ENCODE results near the gene OR6C4.
"Not testable (repeated sequence)": the region's sequence is repeated elsewhere in the genome, so short reads cannot be mapped to it uniquely, and the experiment has no call there.

OR6C4 gene

DNA sequence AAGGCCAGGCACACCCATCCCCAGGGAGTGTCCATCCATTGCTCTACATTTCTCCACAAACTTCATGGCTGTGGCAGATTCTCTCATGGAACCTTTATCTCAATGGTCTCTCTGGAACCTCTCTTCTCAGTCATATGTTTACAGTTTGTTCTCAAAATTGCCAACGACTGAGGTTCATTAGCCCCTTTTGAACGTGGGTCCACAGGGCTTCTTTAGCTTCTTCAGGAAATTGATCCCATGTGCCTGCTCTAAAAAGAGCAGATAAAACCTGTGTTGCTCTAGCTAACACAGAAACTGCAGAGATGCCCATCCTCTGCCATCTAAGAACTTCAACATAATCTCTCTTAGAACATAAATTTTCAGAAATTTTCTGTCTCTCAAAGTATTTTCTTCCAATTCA, at the start of gene OR6C4:
Gene OR6C4, plus strand, starts transcription at position 301 of the 400 bp plus-strand sequence. CDS start 1,625 bp downstream, outside the sequence.
- no peak for DNase-seq

DNA sequence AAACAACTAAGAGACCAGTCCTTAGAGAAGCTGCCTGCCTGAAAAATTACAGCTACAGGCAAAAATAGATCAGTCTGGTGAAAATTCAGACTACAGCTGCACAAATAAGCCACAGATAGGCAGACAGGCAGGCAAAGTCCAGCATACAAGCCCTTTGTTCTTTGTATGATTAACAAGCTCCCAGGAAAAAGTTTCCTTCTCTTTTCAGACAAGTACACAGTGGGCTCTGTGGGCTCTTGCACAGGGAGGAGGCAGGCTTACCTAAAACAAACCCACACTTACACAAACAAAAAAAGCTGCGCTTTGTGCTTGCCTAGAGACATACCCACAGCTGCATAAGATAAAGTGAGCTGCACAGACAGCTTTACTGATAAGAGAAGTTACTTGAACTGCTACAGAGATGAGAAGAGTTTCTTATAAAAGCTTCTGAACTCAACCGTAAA, 49.6 kb upstream of the OR6C4 start:
- DNase-seq: peak; percentile 72

DNA sequence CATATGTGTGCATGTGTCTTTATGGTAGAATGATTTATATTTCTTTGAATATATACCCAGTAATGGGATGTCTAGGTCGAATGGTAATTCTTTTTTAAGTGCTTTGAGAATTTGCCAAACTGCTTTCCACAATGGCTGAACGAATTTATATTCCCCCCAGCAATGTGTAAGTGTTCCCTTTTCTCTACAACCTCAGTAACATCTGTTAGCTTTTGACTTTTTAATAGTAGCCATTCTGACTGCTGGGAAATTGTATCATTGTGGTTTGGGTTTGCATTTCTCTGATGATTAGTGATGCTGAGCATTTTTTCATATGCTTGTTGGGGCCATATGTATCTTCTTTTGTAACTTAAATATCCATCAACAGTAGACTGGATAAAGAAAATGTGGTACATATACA, 47.8 kb upstream of the OR6C4 start:
- DNase-seq: no peak

DNA sequence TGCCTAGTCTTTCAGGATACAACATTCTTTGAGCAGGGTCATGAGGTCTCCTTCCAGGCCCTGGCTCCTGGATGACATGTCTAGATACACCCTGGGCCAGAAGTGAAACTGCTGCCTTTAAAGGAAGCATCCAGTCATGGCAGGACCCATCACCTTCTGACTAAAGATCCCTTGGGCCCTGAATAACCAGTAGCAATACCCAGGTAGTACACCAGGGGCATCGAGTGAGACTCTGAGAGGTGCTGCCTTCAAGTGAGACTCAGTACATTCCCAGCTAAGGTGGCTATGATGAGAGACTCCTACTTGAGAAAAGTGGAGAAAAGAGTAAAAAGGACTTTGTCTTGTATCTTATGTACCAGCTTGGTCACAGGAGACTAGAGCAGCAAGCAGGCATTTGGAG, 33.7 kb upstream of the OR6C4 start:
- DNase-seq: peak; percentile 45

DNA sequence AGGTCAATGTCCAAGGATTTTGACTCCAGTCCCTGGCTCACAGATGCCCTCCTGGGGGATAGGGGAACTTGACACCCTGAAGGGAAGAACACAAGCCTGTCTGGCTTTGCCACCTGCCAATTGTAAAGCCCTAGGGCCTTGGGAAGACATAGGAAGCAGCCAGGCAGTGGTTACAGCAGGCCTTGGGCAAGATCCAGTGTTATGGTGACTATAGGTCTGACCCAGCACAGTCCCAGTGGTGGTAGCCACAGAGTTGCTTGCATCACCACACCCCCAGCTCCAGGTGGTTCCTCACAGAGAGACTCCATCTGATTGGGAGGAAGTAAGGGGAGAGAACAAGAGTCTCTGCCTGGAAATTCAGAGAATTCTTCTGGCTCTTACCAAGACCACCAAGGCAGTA, 33.0 kb upstream of the OR6C4 start:
- no peak for DNase-seq

DNA sequence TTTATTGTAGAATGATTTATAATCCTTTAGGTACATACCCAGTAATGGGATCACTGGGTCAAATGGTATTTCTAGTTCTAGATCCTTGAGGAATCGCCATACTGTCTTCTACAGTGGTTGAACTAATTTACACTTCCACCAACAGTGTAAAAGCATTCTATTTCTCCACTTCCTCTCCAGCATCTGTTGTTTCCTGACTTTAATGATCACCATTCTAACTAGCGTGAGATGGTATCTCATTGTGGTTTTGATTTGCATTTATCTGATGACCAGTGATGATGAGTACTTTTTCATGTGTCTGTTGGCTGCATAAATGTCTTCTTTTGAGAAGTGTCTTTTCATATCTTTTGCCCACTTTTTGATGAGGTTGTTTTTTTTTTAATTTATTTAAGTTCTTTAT, 1.2 kb upstream of the OR6C4 start:
- DNase-seq: not testable (repeated sequence)

DNA sequence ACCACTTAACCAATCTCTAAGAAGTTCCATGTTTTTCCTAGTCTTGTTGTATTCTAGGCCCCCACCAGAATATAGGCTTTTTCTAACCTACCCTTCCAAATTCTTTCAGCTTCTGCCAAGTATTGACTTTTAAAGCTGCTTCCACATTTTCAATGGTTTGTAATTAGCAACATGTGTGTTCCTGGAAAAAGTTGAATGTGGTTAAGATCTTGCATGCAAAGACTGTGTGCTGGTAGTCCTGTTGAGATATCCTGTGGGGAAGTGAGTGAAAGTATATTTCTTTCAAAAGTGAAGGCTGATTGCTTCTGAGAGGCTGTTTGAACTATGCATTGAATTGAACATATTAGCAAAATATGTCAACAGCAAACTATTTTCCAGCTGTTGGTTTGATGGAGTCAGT, 646 bp upstream of the OR6C4 start:
- no peak for DNase-seq

DNA sequence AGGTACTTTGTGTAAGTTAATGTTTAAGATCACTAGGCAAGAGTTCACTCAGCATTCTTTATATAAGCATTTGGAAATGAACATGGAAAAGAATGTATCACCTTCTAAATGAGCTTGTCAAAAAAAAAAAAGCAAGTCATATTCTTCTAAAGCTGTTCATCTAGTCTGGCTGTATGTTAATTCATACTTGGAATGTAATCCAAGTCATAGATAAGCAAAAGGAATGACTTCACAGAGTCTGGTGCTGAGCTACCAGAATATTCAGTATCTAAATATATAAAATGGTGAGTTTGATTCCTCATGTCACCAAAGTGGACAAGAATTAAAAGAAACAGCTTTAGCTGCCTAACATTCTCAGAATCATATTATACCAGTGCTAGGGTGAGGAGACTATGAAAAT, 4.9 kb downstream of the OR6C4 start:
- no peak for DNase-seq

DNA sequence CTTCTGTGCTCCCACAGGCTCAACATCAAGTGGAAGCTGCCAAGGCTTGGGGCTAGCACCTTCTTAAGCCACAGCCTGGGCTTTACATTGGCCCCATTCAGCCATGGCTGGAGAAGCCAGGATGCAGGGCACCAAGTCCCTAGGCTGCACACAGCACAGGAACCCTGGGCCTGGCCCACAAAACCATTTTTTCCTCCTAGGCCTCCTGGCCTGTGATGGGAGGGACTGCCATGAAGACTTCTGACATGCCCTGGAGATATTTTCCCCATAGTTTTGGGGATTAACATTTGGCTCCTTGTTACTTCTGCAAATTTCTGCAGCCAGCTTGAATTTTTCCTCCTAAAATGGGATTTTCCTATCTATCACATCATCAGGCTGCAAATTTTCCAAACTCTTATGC, 20.7 kb downstream of the OR6C4 start:
- not testable (repeated sequence) for DNase-seq

DNA sequence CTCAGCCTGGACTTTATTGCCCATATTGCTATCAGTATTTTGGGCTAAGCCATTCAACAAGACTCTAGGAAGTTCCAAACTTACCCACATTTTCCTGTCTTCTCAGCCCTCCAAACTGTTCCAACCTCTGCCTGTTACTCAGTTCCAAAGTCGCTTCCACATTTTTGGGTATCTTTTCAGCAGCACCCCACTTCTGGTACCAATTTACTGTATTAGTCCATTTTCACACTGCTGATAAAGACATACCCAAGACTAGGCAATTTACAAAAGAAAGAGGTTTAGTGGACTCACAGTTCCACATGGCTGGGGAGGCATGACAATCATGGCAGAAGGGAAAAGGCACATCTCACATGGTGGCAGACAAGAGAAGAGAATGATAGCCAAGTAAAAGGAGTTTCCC, 21.3 kb downstream of the OR6C4 start:
- not testable (repeated sequence) for DNase-seq

DNA sequence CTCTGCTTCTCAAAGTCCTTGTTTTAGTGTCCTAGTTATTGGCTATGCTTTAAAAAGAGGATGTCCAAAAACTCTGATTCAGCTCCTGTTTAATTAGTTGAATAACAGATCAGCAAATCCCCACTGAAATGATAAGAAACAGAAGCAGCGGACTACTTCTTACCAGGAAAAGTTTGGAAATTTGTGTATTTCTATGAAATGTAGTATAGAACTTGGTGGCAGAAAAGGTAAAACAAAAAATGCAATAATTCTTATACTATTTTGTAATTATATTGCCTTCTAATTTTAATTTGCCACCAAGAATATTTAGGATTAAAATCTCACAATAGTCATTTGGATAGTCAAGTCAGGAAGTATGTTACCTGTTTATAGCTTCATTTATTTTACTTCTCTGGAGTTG, 22.8 kb downstream of the OR6C4 start, which contains the start of gene OR2AP1:
Gene OR2AP1, plus strand, starts transcription at position 301 of the 400 bp plus-strand sequence. CDS start 1,947 bp downstream, outside the sequence.
- no peak for DNase-seq

DNA sequence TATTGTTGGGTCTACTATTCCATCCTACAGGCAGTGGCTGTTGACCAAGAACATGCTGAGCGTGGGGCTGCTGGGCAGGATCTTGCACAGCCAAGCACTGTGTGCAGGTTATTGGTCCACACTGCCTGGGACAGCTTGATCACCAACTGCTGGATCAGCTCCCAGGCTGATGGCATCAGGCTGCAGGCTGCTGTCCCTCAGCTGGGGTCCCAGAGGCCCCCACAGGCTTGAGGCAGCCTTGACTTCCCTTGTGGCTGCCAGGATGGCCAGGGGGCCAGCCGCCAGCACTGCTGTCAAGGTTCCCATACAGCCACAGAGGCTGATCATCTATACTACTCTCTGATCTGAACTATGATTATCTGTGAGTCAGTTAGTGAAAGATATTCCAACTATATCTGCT, 32.7 kb downstream of the OR6C4 start:
- DNase-seq: no peak

DNA sequence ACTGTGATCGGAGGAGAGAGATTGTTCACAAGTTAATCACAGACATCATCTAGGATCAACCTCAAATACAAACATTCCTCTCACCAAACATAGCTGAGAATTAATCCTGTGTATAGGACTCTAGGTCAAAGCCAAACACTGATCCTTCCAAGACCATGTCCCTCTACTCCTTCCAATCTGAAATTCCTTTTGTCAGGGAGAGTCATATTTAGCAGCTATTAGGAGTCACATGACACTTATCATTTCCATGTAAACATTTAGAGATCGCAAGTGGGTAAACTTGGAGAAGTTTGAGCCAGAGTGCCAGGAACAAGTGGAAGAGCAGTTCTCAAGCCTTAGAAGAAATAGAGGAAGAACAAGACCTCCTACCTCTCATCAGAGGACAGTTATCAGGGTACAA, 36.4 kb downstream of the OR6C4 start:
- no peak for DNase-seq

DNA sequence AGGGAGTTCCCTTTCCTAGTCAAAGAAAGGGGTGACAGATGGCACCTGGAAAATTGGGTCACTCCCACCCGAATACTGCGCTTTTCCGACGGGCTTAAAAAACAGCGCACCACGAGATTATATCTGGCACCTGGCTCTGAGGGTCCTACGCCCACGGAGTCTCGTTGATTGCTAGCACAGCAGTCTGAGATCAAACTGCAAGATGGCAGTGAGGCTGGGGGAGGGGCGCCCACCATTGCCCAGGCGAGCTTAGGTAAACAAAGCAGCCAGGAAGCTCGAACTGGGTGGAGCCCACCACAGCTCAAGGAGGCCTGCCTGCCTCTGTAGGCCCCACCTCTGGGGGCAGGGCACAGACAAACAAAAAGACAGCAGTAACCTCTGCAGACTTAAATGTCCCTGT, 40.8 kb downstream of the OR6C4 start:
- not testable (repeated sequence) for DNase-seq
